AG09309 (cell line): ENCODE data around the gene ATG7.

Experiments
- DNase-seq: peaks from one replicate; pipeline ENCODE4 v3.0.0-alpha.2; 2010; ENCODE audit warnings: low read depth
- H3K4me3 ChIP-seq: 2 replicates; pipeline ENCODE4 v1.5.1; 2011; ENCODE audit warnings: mild to moderate bottlenecking, low read depth, low read length, moderate library complexity; ENCODE audit not compliant: control insufficient read depth
- CTCF ChIP-seq: IDR thresholded peaks from 2 replicates; pipeline ENCODE4 v1.5.1; 2011; ENCODE audit warnings: mild to moderate bottlenecking, low read depth, low read length, inconsistent platforms; ENCODE audit not compliant: insufficient read depth, control insufficient read depth; ENCODE audit errors: missing control alignments

ATG7 gene

DNA sequence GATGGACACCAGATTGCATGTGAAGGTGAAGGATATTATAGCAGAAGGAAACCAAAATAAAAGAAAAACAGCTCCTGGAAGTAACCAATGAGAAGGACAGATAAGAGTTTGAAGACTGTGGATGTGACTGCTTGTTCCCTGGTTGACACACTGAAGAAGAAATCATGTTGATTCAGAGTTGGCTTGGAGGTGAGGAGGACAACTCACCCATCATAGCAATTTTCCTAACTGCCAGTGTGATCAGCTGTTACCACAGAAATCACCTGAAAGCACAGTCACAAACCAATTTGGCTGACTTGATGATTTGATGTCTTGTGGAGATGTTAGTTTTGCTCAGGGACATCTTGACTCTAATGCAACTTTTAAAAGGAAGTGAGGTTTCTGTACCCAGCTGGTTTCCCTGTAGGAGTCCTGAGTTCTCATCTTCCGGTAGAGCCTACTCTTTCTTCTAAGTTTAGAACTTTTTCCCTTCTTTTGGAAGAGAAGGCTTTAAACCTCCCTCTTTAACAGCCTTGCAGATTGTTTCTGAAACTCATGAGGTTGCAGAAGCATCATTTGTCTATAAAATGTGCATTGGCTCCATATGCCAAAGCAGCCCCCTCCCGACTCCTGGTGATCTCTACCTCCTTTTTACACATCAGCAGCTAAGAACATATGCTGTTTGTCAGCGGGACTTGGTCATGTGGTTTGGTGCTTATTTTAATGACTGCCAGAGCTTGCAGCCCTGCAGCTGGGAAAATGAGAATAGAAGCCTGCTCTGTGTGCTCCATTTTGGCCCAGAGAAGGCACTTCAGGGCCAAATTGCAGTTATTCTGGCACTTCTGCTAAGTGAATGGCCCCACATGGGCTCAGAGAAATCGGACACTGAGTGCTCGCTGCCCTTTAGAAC lies 10.3 kb downstream of the ATG7 start:
- H3K4me3 ChIP-seq = no peak overlapping the region
- DNase-seq = no peak
- TF ChIP-seq CTCF = no peak

- no peak overlapping the region for H3K4me3 ChIP-seq
- DNase-seq = no peak
- TF ChIP-seq CTCF = no peak
These were observed 10.9 kb downstream of the ATG7 start for GRCh38 chr3:11283139-11283475.

DNA sequence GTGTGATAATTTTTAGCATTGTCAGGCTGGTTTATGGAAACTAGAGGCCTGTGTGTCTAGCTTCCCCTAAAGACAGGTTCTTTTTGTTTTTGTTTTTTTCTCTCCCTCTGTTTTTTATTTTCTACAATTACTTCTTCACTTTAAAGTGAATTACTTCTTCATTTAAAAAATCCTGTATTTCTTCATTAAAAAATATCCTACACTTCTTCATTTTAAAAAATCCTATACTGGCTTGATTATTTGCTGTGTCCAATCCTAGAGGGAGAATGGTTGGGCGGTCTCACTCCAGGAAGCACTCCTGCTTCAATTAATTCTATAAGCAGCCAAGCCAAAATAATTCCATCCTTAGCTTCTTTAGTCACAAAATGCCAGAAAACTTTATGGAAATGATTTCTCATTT lies 11.8 kb downstream of the ATG7 start:
- TF ChIP-seq CTCF = no peak
- no peak overlapping the region for H3K4me3 ChIP-seq
- DNase-seq = no peak

DNA sequence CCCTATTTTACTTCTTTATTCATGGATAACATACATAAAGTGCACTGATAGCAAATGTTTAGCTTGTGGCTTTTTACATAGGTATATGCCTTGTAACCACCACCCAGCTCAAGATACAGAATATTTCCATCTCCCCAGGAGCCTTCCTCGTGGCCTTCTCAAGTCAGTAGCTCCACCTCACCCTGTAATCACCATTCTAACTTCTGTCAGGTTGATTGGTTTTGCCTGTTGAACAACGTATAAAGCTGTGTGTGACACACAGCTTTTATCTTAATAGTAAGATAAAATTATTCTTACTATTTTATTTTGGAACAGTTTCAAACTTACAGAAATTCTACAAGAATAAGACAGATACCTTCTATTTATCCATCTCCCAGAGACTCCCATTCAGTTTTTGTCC lies 13.3 kb downstream of the ATG7 start:
- no peak for TF ChIP-seq CTCF
- no peak for DNase-seq
- H3K4me3 ChIP-seq = no peak overlapping the region

- H3K4me3 ChIP-seq = no peak overlapping the region
- DNase-seq = no peak
- TF ChIP-seq CTCF = no peak
These were observed 15.2 kb downstream of the ATG7 start for GRCh38 chr3:11287404-11287803.

DNA sequence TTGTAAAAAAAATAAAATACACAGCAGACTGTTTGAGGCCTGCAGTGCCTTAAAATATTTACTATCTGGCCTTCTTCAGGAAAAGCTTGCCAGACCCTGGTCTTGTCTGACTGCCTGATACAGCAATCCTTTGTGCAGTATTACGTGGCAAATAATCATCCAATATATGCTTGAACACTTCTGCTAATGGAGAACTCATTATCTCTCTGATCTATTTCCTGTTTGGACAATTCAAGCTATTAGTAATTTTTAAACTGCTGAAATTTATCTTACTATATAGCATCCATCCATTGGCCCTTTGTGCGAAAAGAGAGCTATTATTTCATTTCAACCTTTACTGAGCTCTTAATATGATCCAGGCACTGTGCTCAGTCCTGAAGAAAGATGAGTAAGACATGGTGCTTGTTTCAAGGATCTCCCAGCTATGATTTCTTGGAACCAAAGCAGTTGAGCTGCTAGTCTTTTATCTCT lies 15.9 kb downstream of the ATG7 start:
- H3K4me3 ChIP-seq = no peak overlapping the region
- DNase-seq = peak; percentile 27
- TF ChIP-seq CTCF = no peak
